ENCODE data around the gene CDHR3.
"Not testable (repeated sequence)": the region's sequence is repeated elsewhere in the genome, so short reads cannot be mapped to it uniquely, and the experiment has no call there.

The CDHR3 gene

GRCh38 chr7:105955651-105956466, 7.2 kb upstream of the CDHR3 start:
- H3K27me3 ChIP-seq (ENCODE audit: insufficient read depth, low read length); H3K36me3 ChIP-seq (ENCODE audit: insufficient read depth, low read length); H3K4me3 ChIP-seq (ENCODE audit: low read depth, low read length); H2AFZ ChIP-seq (ENCODE audit: low read length, unreplicated experiment); H3K4me1 ChIP-seq (ENCODE audit: control insufficient read depth, insufficient read depth, low read length, unreplicated experiment); H3K79me2 ChIP-seq (ENCODE audit: control insufficient read depth, insufficient read depth, low read length, unreplicated experiment); H3K27ac ChIP-seq (ENCODE audit: low read depth, low read length): not testable (repeated sequence)

- H3K36me3 ChIP-seq (ENCODE audit: insufficient read depth, low read length): no peaks in the 10 kb centered on the region
- H3K4me1 ChIP-seq (ENCODE audit: control insufficient read depth, insufficient read depth, low read length, unreplicated experiment): no peaks in the 10 kb centered on the region
- no peaks in the 10 kb centered on the region for H3K79me2 ChIP-seq (ENCODE audit: control insufficient read depth, insufficient read depth, low read length, unreplicated experiment)
- no peak overlapping the region for H3K4me3 ChIP-seq (ENCODE audit: low read depth, low read length)
- no peak overlapping the region for H2AFZ ChIP-seq (ENCODE audit: low read length, unreplicated experiment)
- 0 out of 2 replicates have a peak, but pooled peaks cover 11% of the 10 kb centered on the region for H3K27me3 ChIP-seq (ENCODE audit: insufficient read depth, low read length)
- H3K27ac ChIP-seq (ENCODE audit: low read depth, low read length): no peak overlapping the region
Measured at GRCh38 chr7:105958012-105958411, 5.1 kb upstream of the CDHR3 start.

- H3K4me1 ChIP-seq (ENCODE audit: control insufficient read depth, insufficient read depth, low read length, unreplicated experiment): no peaks in the 10 kb centered on the region
- no peak overlapping the region for H2AFZ ChIP-seq (ENCODE audit: low read length, unreplicated experiment)
- H3K36me3 ChIP-seq (ENCODE audit: insufficient read depth, low read length): no peaks in the 10 kb centered on the region
- H3K27ac ChIP-seq (ENCODE audit: low read depth, low read length): no peak overlapping the region
- no peak overlapping the region for H3K4me3 ChIP-seq (ENCODE audit: low read depth, low read length)
- H3K79me2 ChIP-seq (ENCODE audit: control insufficient read depth, insufficient read depth, low read length, unreplicated experiment): no peaks in the 10 kb centered on the region
- peaks cover 19% of the 10 kb centered on the region; the same call in 1 of the 2 replicates for H3K27me3 ChIP-seq (ENCODE audit: insufficient read depth, low read length)
Measured at GRCh38 chr7:105962353-105962752, 711 bp upstream of the CDHR3 start.

GRCh38 chr7:105971845-105972244, 8.8 kb downstream of the CDHR3 start:
- no peak overlapping the region for H3K27ac ChIP-seq (ENCODE audit: low read depth, low read length)
- no peaks in the 10 kb centered on the region for H3K79me2 ChIP-seq (ENCODE audit: control insufficient read depth, insufficient read depth, low read length, unreplicated experiment)
- H2AFZ ChIP-seq (ENCODE audit: low read length, unreplicated experiment): no peak overlapping the region

GRCh38 chr7:105972276-105972675, 9.2 kb downstream of the CDHR3 start:
- no peaks in the 10 kb centered on the region for H3K4me1 ChIP-seq (ENCODE audit: control insufficient read depth, insufficient read depth, low read length, unreplicated experiment)
- H3K4me3 ChIP-seq (ENCODE audit: low read depth, low read length): no peak overlapping the region
- no peak overlapping the region for H3K27ac ChIP-seq (ENCODE audit: low read depth, low read length)
- no peaks in the 10 kb centered on the region for H3K36me3 ChIP-seq (ENCODE audit: insufficient read depth, low read length)
- peaks cover 19% of the 10 kb centered on the region; the same call in 1 of the 2 replicates for H3K27me3 ChIP-seq (ENCODE audit: insufficient read depth, low read length)
- H3K79me2 ChIP-seq (ENCODE audit: control insufficient read depth, insufficient read depth, low read length, unreplicated experiment): no peaks in the 10 kb centered on the region
- H2AFZ ChIP-seq (ENCODE audit: low read length, unreplicated experiment): no peak overlapping the region

More at GRCh38 chr7:105971845-105972244, 8.8 kb downstream of the CDHR3 start:
- Histone ChIP-seq H3K4me1 (ENCODE audit: control insufficient read depth, insufficient read depth, low read length, unreplicated experiment) (no peaks in the 10 kb centered on the region), H3K4me3 (ENCODE audit: low read depth, low read length) (no peak overlapping the region), H3K36me3 (ENCODE audit: insufficient read depth, low read length) (no peaks in the 10 kb centered on the region), H3K27me3 (ENCODE audit: insufficient read depth, low read length) (peaks cover 16% of the 10 kb centered on the region; the same call in 1 of the 2 replicates)

- Histone ChIP-seq H3K79me2 (ENCODE audit: control insufficient read depth, insufficient read depth, low read length, unreplicated experiment) (no peaks in the 10 kb centered on the region), H3K4me3 (ENCODE audit: low read depth, low read length) (no peak overlapping the region), H3K27ac (ENCODE audit: low read depth, low read length) (no peak overlapping the region), H2AFZ (ENCODE audit: low read length, unreplicated experiment) (no peak overlapping the region), H3K4me1 (ENCODE audit: control insufficient read depth, insufficient read depth, low read length, unreplicated experiment) (no peaks in the 10 kb centered on the region), H3K36me3 (ENCODE audit: insufficient read depth, low read length) (no peaks in the 10 kb centered on the region), H3K27me3 (ENCODE audit: insufficient read depth, low read length) (peaks cover 23% of the 10 kb centered on the region; the same call in 1 of the 2 replicates)
Measured at GRCh38 chr7:105974471-105974870, 11.4 kb downstream of the CDHR3 start.

GRCh38 chr7:105975770-105976417, 12.8 kb downstream of the CDHR3 start:
- H3K79me2 ChIP-seq (ENCODE audit: control insufficient read depth, insufficient read depth, low read length, unreplicated experiment): no peaks in the 10 kb centered on the region
- peaks cover 20% of the 10 kb centered on the region; the same call in 1 of the 2 replicates for H3K27me3 ChIP-seq (ENCODE audit: insufficient read depth, low read length)
- no peaks in the 10 kb centered on the region for H3K36me3 ChIP-seq (ENCODE audit: insufficient read depth, low read length)
- no peak overlapping the region for H3K27ac ChIP-seq (ENCODE audit: low read depth, low read length)
- no peaks in the 10 kb centered on the region for H3K4me1 ChIP-seq (ENCODE audit: control insufficient read depth, insufficient read depth, low read length, unreplicated experiment)
- no peak overlapping the region for H2AFZ ChIP-seq (ENCODE audit: low read length, unreplicated experiment)
- no peak overlapping the region for H3K4me3 ChIP-seq (ENCODE audit: low read depth, low read length)

- H3K27ac ChIP-seq (ENCODE audit: low read depth, low read length): no peak overlapping the region
- H3K4me3 ChIP-seq (ENCODE audit: low read depth, low read length): no peak overlapping the region
- H3K4me1 ChIP-seq (ENCODE audit: control insufficient read depth, insufficient read depth, low read length, unreplicated experiment): no peaks in the 10 kb centered on the region
- peaks cover 20% of the 10 kb centered on the region; the same call in 1 of the 2 replicates for H3K27me3 ChIP-seq (ENCODE audit: insufficient read depth, low read length)
- no peaks in the 10 kb centered on the region for H3K79me2 ChIP-seq (ENCODE audit: control insufficient read depth, insufficient read depth, low read length, unreplicated experiment)
- no peak overlapping the region for H2AFZ ChIP-seq (ENCODE audit: low read length, unreplicated experiment)
- no peaks in the 10 kb centered on the region for H3K36me3 ChIP-seq (ENCODE audit: insufficient read depth, low read length)
Measured at GRCh38 chr7:105976868-105977267, 13.8 kb downstream of the CDHR3 start.

- Histone ChIP-seq H3K27ac (ENCODE audit: low read depth, low read length) (no peak overlapping the region), H3K36me3 (ENCODE audit: insufficient read depth, low read length) (no peaks in the 10 kb centered on the region), H3K4me1 (ENCODE audit: control insufficient read depth, insufficient read depth, low read length, unreplicated experiment) (no peaks in the 10 kb centered on the region), H3K27me3 (ENCODE audit: insufficient read depth, low read length) (peaks cover 19% of the 10 kb centered on the region; the same call in 1 of the 2 replicates), H2AFZ (ENCODE audit: low read length, unreplicated experiment) (no peak overlapping the region), H3K79me2 (ENCODE audit: control insufficient read depth, insufficient read depth, low read length, unreplicated experiment) (no peaks in the 10 kb centered on the region), H3K4me3 (ENCODE audit: low read depth, low read length) (no peak overlapping the region)
Measured at GRCh38 chr7:105978035-105978434, 15.0 kb downstream of the CDHR3 start.

GRCh38 chr7:105978974-105979373, 15.9 kb downstream of the CDHR3 start:
- H3K4me3 ChIP-seq (ENCODE audit: low read depth, low read length): no peak overlapping the region
- H3K27me3 ChIP-seq (ENCODE audit: insufficient read depth, low read length): peaks cover 22% of the 10 kb centered on the region; the same call in 1 of the 2 replicates
- no peaks in the 10 kb centered on the region for H3K79me2 ChIP-seq (ENCODE audit: control insufficient read depth, insufficient read depth, low read length, unreplicated experiment)
- no peaks in the 10 kb centered on the region for H3K4me1 ChIP-seq (ENCODE audit: control insufficient read depth, insufficient read depth, low read length, unreplicated experiment)
- H2AFZ ChIP-seq (ENCODE audit: low read length, unreplicated experiment): no peak overlapping the region
- no peaks in the 10 kb centered on the region for H3K36me3 ChIP-seq (ENCODE audit: insufficient read depth, low read length)
- H3K27ac ChIP-seq (ENCODE audit: low read depth, low read length): no peak overlapping the region
